HL-60 (cell line): ENCODE measurements around the gene PITPNM3.

Source experiments
- DNase-seq, 2 experiments: peaks; one replicate each; pipeline ENCODE4 v3.0.0-alpha.2; 2010 to 2020; ENCODE audit warnings: low read depth in 1 of 2, low spot score in 1 of 2
- H3K27ac ChIP-seq: fragments of 250-450 bp; sonication (Bioruptor Pico); replicated peaks from 2 replicates; pipeline ENCODE4 v1.5.1; 2020; ENCODE audit warnings: mild to moderate bottlenecking, moderate library complexity
- H3K27me3 ChIP-seq: fragments of 250-450 bp; sonication (Bioruptor Pico); 2 replicates; pipeline ENCODE4 v1.5.1; 2021; ENCODE audit warnings: mild to moderate bottlenecking, moderate library complexity; ENCODE audit not compliant: insufficient read depth, poor library complexity, severe bottlenecking
- H3K4me3 ChIP-seq: replicated peaks from 2 replicates; pipeline ENCODE4 v1.5.1; 2011; ENCODE audit warnings: mild to moderate bottlenecking, control low read depth, low read length; ENCODE audit not compliant: insufficient read depth
- GABPA ChIP-seq: IDR thresholded peaks from 2 replicates; pipeline ENCODE4 v1.6.1; 2012; ENCODE audit warnings: low read depth
- POLR2AphosphoS5 ChIP-seq: IDR thresholded peaks from 2 replicates; pipeline ENCODE4 v1.6.1; 2012; ENCODE audit warnings: low read depth
- SPI1 ChIP-seq: IDR thresholded peaks from 2 replicates; pipeline ENCODE4 v1.6.1; 2012; ENCODE audit warnings: low read depth, mild to moderate bottlenecking, borderline replicate concordance
- TF ChIP-seq, protein P1 (sequence below): IDR thresholded peaks from one replicate; pipeline ENCODE4 v1.5.1; 2011; ENCODE audit warnings: low read length, control low read depth, inconsistent platforms; ENCODE audit not compliant: insufficient read depth
- TF ChIP-seq, protein P2 (sequence below): IDR thresholded peaks from 2 replicates; pipeline ENCODE4 v1.6.1; 2012; ENCODE audit warnings: low read depth; ENCODE audit not compliant: insufficient replicate concordance

Gene PITPNM3

DNA sequence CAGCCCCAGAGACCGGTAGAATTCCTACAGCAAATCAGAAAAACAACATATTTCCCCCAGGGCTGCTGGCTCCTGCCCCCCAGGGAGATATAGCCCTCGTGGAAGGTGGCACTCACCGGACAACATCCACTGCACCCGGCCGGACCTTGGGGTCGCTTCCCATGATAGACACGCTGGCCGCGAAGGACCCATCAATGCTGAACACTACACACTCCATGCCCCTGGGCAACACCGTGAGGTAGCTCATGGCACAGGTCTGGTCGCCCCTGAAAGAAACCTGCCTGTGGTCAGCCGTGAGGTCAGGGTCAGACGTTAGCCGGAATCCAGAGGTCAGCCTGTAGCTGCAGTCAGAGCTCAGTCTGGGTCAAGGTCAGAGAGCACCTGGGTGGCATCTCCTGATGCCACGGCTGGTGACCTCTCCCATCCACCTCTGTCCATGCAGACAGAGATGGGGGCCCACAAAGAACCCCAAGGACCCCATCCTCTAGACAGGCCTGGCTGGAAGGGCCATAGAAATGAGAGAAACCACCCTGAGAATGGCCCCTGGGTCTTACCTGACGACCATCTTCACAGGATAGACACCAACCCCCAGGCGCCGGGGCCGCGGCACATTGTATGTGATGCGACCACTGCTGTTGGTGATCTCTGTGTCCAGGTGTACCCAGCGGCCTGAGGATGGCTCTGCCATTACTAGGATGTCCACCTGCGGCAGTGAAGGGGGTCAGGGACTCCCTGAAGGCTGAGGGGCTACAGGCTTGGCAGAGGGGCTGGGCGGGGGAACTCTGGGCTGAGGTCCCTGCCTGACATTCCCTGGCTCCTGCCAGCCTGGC is 92.5 kb downstream of the PITPNM3 start:
- H3K27me3 ChIP-seq = no peaks in the 10 kb centered on the region
- H3K4me3 ChIP-seq = no peak overlapping the region
- no peak for DNase-seq
- TF ChIP-seq SPI1 = no peak
- TF ChIP-seq, protein P1, sequence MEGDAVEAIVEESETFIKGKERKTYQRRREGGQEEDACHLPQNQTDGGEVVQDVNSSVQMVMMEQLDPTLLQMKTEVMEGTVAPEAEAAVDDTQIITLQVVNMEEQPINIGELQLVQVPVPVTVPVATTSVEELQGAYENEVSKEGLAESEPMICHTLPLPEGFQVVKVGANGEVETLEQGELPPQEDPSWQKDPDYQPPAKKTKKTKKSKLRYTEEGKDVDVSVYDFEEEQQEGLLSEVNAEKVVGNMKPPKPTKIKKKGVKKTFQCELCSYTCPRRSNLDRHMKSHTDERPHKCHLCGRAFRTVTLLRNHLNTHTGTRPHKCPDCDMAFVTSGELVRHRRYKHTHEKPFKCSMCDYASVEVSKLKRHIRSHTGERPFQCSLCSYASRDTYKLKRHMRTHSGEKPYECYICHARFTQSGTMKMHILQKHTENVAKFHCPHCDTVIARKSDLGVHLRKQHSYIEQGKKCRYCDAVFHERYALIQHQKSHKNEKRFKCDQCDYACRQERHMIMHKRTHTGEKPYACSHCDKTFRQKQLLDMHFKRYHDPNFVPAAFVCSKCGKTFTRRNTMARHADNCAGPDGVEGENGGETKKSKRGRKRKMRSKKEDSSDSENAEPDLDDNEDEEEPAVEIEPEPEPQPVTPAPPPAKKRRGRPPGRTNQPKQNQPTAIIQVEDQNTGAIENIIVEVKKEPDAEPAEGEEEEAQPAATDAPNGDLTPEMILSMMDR = no peak
- no peak for TF ChIP-seq POLR2AphosphoS5
- TF ChIP-seq GABPA = no peak
- TF ChIP-seq, protein P2, sequence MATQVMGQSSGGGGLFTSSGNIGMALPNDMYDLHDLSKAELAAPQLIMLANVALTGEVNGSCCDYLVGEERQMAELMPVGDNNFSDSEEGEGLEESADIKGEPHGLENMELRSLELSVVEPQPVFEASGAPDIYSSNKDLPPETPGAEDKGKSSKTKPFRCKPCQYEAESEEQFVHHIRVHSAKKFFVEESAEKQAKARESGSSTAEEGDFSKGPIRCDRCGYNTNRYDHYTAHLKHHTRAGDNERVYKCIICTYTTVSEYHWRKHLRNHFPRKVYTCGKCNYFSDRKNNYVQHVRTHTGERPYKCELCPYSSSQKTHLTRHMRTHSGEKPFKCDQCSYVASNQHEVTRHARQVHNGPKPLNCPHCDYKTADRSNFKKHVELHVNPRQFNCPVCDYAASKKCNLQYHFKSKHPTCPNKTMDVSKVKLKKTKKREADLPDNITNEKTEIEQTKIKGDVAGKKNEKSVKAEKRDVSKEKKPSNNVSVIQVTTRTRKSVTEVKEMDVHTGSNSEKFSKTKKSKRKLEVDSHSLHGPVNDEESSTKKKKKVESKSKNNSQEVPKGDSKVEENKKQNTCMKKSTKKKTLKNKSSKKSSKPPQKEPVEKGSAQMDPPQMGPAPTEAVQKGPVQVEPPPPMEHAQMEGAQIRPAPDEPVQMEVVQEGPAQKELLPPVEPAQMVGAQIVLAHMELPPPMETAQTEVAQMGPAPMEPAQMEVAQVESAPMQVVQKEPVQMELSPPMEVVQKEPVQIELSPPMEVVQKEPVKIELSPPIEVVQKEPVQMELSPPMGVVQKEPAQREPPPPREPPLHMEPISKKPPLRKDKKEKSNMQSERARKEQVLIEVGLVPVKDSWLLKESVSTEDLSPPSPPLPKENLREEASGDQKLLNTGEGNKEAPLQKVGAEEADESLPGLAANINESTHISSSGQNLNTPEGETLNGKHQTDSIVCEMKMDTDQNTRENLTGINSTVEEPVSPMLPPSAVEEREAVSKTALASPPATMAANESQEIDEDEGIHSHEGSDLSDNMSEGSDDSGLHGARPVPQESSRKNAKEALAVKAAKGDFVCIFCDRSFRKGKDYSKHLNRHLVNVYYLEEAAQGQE = no peak
- H3K27ac ChIP-seq = no peak overlapping the region

DNA sequence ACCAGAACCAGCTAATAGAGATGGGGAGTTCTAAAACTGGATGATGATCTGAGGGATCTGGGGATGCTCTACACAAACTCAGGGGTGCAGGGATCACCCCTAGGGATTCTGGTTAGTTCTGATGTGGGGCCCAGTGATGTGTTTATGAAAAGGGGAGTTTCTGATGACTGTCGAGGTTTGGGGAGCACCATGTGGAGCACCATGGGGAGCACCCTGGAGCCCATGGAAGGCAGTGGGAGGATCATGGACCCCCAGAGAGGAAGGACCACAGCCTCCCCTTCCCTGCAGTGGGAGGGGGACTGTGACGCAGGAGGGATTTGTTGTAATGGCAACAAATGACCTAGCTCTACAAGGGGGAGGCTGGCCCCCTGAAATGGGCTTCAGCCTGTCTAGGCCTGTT is 93.7 kb downstream of the PITPNM3 start:
- DNase-seq = no peak
- no peaks in the 10 kb centered on the region for H3K27me3 ChIP-seq
- no peak overlapping the region for H3K4me3 ChIP-seq
- TF ChIP-seq GABPA (no peak), SPI1 (no peak), POLR2AphosphoS5 (no peak)
- TF ChIP-seq, protein P2 = no peak
- TF ChIP-seq, protein P1 = no peak
- H3K27ac ChIP-seq = no peak overlapping the region

DNA sequence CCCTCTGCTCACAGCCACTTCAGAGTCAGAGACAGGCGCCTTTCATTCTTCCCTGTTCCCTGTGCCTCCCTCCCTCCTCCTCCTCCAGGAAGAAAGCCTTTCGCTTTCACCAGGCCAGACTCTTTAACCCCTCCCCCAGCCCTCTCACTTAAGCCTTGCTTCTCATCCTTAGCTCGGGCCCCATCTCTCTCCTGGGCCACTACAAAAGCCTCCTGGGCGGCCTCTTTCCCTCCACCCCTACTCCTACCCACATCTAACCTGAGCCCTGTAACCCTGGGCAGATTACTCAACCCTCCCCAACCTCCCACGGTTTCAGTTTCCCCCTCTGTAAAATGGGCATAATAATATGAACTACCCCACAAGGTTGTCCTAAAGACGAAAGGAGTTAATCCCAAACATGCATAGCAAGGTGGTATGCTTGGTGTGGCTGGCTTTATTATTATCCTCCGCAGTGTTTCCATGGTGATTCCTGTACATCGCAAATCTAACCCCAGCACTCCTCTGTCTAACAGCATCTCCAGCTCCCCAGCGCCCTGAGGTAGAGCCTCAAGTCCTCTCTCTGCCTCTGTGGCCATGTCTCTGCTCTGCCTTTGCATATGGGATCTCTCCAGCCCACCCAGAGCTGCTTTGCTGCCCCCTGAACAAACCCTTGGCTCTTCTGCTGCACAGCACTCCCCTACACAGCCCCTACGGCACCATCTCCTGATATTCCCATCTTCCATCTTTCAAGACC is 94.4 kb downstream of the PITPNM3 start:
- DNase-seq = no peak
- Histone ChIP-seq H3K4me3 (no peak overlapping the region), H3K27me3 (no peaks in the 10 kb centered on the region), H3K27ac (no peak overlapping the region)
- TF ChIP-seq, protein P2 = no peak
- TF ChIP-seq SPI1 (no peak), POLR2AphosphoS5 (no peak), GABPA (no peak)
- TF ChIP-seq, protein P1 = no peak
